ENCODE data around the gene SLC25A34. TPM values are rescaled to one million over a fixed set of nuclear protein-coding genes. Genes with fewer than 3 reads are reported as not detected.

The SLC25A34 gene
- total RNA-seq, 2 experiments from 2014 or later: 0.56 to 0.81 TPM

- Mint-ChIP-seq H3K4me1 (ENCODE audit: low read depth) (no peaks in the 10 kb centered on the region), H3K36me3 (ENCODE audit: low read depth) (peaks cover 8% of the 10 kb centered on the region), H3K27ac (no peak overlapping the region), H3K4me3 (no peak overlapping the region), H3K9me3 (no peaks in the 10 kb centered on the region), H3K27me3 (no peaks in the 10 kb centered on the region)
- DNase-seq (no peak), ATAC-seq (no peak)
- ChIA-PET POLR2A (interaction anchor here (0.6 to 0.9 kb wide), 2 partner anchors 101 to 343 kb away, joined by 3 read pairs; no protein-coding TSS in a partner anchor), CTCF (no interaction called here)
- intact Hi-C loops (cut with micrococcal nuclease): no loop called here
- TF ChIP-seq CTCF (IDR thresholded peaks at IDR 0.05): no peak
Observed at GRCh38 chr1:15731735-15732685, 4.0 kb upstream of the SLC25A34 start.

- no peak for ATAC-seq
- Mint-ChIP-seq H3K4me1 (ENCODE audit: low read depth) (no peaks in the 10 kb centered on the region), H3K27ac (no peak overlapping the region), H3K36me3 (ENCODE audit: low read depth) (peaks cover 8% of the 10 kb centered on the region), H3K9me3 (no peaks in the 10 kb centered on the region), H3K27me3 (no peaks in the 10 kb centered on the region), H3K4me3 (no peak overlapping the region)
- TF ChIP-seq CTCF (IDR thresholded peaks at IDR 0.05): no peak
- DNase-seq: no peak
- CTCF ChIA-PET: no interaction called here
- POLR2A ChIA-PET: interaction anchor here (0.6 kb wide), 1 partner anchor 343 kb away, joined by 3 read pairs; no protein-coding TSS in a partner anchor
- intact Hi-C loops (cut with micrococcal nuclease): no loop called here
Observed at GRCh38 chr1:15732686-15733081, 3.4 kb upstream of the SLC25A34 start.

- Mint-ChIP-seq H3K27ac (no peak overlapping the region), H3K4me1 (ENCODE audit: low read depth) (no peaks in the 10 kb centered on the region), H3K9me3 (no peaks in the 10 kb centered on the region), H3K36me3 (ENCODE audit: low read depth) (peaks cover 8% of the 10 kb centered on the region), H3K27me3 (no peaks in the 10 kb centered on the region), H3K4me3 (no peak overlapping the region)
- no peak for TF ChIP-seq CTCF (IDR thresholded peaks at IDR 0.05)
- no peak for DNase-seq
- no peak for ATAC-seq
- ChIA-PET POLR2A (no interaction called here), CTCF (no interaction called here)
- intact Hi-C loops (cut with micrococcal nuclease): no loop called here
Observed at GRCh38 chr1:15733218-15733725, 2.8 kb upstream of the SLC25A34 start.

- ATAC-seq: no peak
- H3K27ac Mint-ChIP-seq: no peak overlapping the region
- ChIA-PET POLR2A (no interaction called here), CTCF (no interaction called here)
- H3K36me3 Mint-ChIP-seq (ENCODE audit: low read depth): peaks cover 8% of the 10 kb centered on the region
- H3K4me1 Mint-ChIP-seq (ENCODE audit: low read depth): no peaks in the 10 kb centered on the region
- H3K27me3 Mint-ChIP-seq: no peaks in the 10 kb centered on the region
- DNase-seq: no peak
- no peak overlapping the region for H3K4me3 Mint-ChIP-seq
- H3K9me3 Mint-ChIP-seq: no peaks in the 10 kb centered on the region
- intact Hi-C loops (cut with micrococcal nuclease): no loop called here
- TF ChIP-seq CTCF (IDR thresholded peaks at IDR 0.05): no peak
Observed at GRCh38 chr1:15733726-15734226, 2.3 kb upstream of the SLC25A34 start.

GRCh38 chr1:15734296-15734695, 1.8 kb upstream of the SLC25A34 start:
- peaks cover 8% of the 10 kb centered on the region for H3K36me3 Mint-ChIP-seq (ENCODE audit: low read depth)
- ChIA-PET CTCF (no interaction called here), POLR2A (no interaction called here)
- DNase-seq: no peak
- H3K9me3 Mint-ChIP-seq: no peaks in the 10 kb centered on the region
- H3K4me1 Mint-ChIP-seq (ENCODE audit: low read depth): no peaks in the 10 kb centered on the region
- no peaks in the 10 kb centered on the region for H3K27me3 Mint-ChIP-seq
- no peak overlapping the region for H3K4me3 Mint-ChIP-seq
- TF ChIP-seq CTCF (IDR thresholded peaks at IDR 0.05): no peak
- intact Hi-C loops (cut with micrococcal nuclease): no loop called here
- no peak for ATAC-seq
- H3K27ac Mint-ChIP-seq: no peak overlapping the region
